Measurements from ENCODE around the gene BBC3. TPM values are rescaled to one million over a fixed set of nuclear protein-coding genes. Genes with fewer than 3 reads are reported as not detected.

BBC3 gene
- polyA plus RNA-seq, 4 donors: 1.6 to 2.9 (median 2.6) TPM

Other genes starting within 250 kb of the BBC3 start
- gene NPAS1, start 211.4 kb downstream of the BBC3 start, polyA plus RNA-seq (ENCODE audit: insufficient read length in 4 of 4): 1 to 10 TPM; 1.3 to 3.6 (median 2.2) TPM
- 10 to 100 TPM in 2 of 4 donors, 1 to 10 TPM in 2; 7.7 to 20.1 (median 12.0) TPM for gene TMEM160, start 182.6 kb downstream of the BBC3 start, polyA plus RNA-seq (ENCODE audit: insufficient read length in 4 of 4)
- gene ZC3H4, start 117.4 kb downstream of the BBC3 start, polyA plus RNA-seq (ENCODE audit: insufficient read length in 4 of 4): 10 to 100 TPM; 34.9 to 38.9 (median 35.9) TPM
- gene SAE1, start 100.4 kb downstream of the BBC3 start, polyA plus RNA-seq (ENCODE audit: insufficient read length in 4 of 4): 100 to 1,000 TPM; 107 to 131 (median 118) TPM
- 10 to 100 TPM; 19.5 to 31.8 (median 29.0) TPM for gene CCDC9, start 25.3 kb upstream of the BBC3 start, polyA plus RNA-seq (ENCODE audit: insufficient read length in 4 of 4)
- 10 to 100 TPM in 2 of 4 donors, 1 to 10 TPM in 2; 6.4 to 12.9 (median 10.5) TPM for gene INAFM1, start 43.7 kb upstream of the BBC3 start, polyA plus RNA-seq (ENCODE audit: insufficient read length in 4 of 4)
- 10 to 100 TPM in 1 of 4 donors, 1 to 10 TPM in 3; 3.8 to 11.8 (median 6.0) TPM for gene C5AR1, start 78.7 kb upstream of the BBC3 start, polyA plus RNA-seq (ENCODE audit: insufficient read length in 4 of 4)
- gene C5AR2, start 101.0 kb upstream of the BBC3 start, polyA plus RNA-seq (ENCODE audit: insufficient read length in 4 of 4): under 1 TPM; 0.34 to 0.51 (median 0.45) TPM
- gene DHX34, start 118.1 kb upstream of the BBC3 start, polyA plus RNA-seq (ENCODE audit: insufficient read length in 4 of 4): 10 to 100 TPM in 3 of 4 donors, 1 to 10 TPM in 1; 9.6 to 21.9 (median 16.0) TPM
- gene MEIS3, start 188.3 kb upstream of the BBC3 start, polyA plus RNA-seq (ENCODE audit: insufficient read length in 4 of 4): 10 to 100 TPM; 20.1 to 32.2 (median 28.9) TPM
- gene SLC8A2, start 240.7 kb upstream of the BBC3 start, polyA plus RNA-seq (ENCODE audit: insufficient read length in 4 of 4): under 1 TPM; 0.17 to 0.44 (median 0.31) TPM